ENCODE results near the gene PBX4.
"Not testable (repeated sequence)": the region's sequence is repeated elsewhere in the genome, so short reads cannot be mapped to it uniquely, and the experiment has no call there.

The PBX4 gene

GRCh38 chr19:19618219-19619051 is at the start of gene PBX4:
Gene PBX4 (minus strand): TSS chr19:19618687. CDS start chr19:19618629, 58 bp downstream.
- DNase-seq: peak; percentile 99

GRCh38 chr19:19665420-19665948 is 47.0 kb upstream of the PBX4 start:
- not testable (repeated sequence) for DNase-seq

- peak; percentile 98 for DNase-seq
These were observed 45.0 kb upstream of the PBX4 start, which contains the start of gene ATP13A1 for GRCh38 chr19:19663256-19664120. Gene ATP13A1 (minus strand): TSS chr19:19663676. CDS start chr19:19663666, 10 bp downstream.

GRCh38 chr19:19662871-19663255 is 44.4 kb upstream of the PBX4 start:
- DNase-seq: no peak

- no peak for DNase-seq
These were observed 43.9 kb upstream of the PBX4 start for GRCh38 chr19:19662344-19662743.

GRCh38 chr19:19661675-19662251 is 43.3 kb upstream of the PBX4 start:
- peak; percentile 68 for DNase-seq

- no peak for DNase-seq
These were observed 42.7 kb upstream of the PBX4 start for GRCh38 chr19:19661141-19661674.

- no peak for DNase-seq
These were observed 41.3 kb upstream of the PBX4 start for GRCh38 chr19:19659646-19660245.

GRCh38 chr19:19657397-19657783 is 38.9 kb upstream of the PBX4 start:
- DNase-seq: no peak

- DNase-seq: no peak
These were observed 38.2 kb upstream of the PBX4 start for GRCh38 chr19:19656451-19657396.

GRCh38 chr19:19655641-19656343 is 37.3 kb upstream of the PBX4 start:
- DNase-seq: no peak

- DNase-seq: no peak
These were observed 36.6 kb upstream of the PBX4 start for GRCh38 chr19:19655051-19655594.

GRCh38 chr19:19654441-19654840 is 36.0 kb upstream of the PBX4 start:
- DNase-seq: no peak

- DNase-seq: no peak
These were observed 35.2 kb upstream of the PBX4 start for GRCh38 chr19:19653597-19654147.

- no peak for DNase-seq
These were observed 34.2 kb upstream of the PBX4 start for GRCh38 chr19:19652482-19653295.

GRCh38 chr19:19651076-19651475 is 32.6 kb upstream of the PBX4 start:
- DNase-seq: no peak

GRCh38 chr19:19650331-19650730 is 31.8 kb upstream of the PBX4 start:
- DNase-seq: no peak

- DNase-seq: no peak
These were observed 31.1 kb upstream of the PBX4 start for GRCh38 chr19:19649580-19649995.

- no peak for DNase-seq
These were observed 30.7 kb upstream of the PBX4 start for GRCh38 chr19:19649155-19649554.
